ENCODE data around the gene MYOF. TPM values are rescaled to one million over a fixed set of nuclear protein-coding genes. Genes with fewer than 3 reads are reported as not detected.

The MYOF gene
- total and polyA plus RNA-seq, 10 of the 15 experiments (the other 5 are each of a cell fraction or from before 2014, with no cell fraction given), result 0.02 to 0.59 (median 0.17) TPM

DNA sequence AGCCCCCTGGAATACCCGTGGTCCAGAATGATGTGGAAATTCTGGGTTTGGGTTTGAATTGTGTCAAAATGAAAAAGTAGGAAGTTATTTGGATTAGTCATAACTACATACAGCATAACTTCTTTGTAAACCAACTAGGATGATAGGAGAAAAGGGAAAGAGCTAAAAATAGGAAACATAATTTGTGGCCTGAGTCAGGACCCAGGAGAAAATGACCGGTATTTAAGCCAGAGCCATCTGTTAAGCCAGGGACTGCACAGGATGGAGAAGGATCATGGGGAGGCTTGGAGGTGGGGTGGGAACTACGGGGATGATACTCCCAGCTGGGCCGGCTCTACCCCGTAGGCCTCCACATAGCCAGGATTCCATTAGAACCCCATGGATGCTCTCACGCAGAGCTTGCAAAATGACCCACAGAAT is 98.6 kb downstream of the MYOF start:
- no peaks in the 10 kb centered on the region; the same call in 1 of the 2 replicates for H3K4me1 ChIP-seq (ENCODE audit: control insufficient read depth, insufficient read depth, low read length)
- RAD21 ChIA-PET (ENCODE audit: unreplicated experiment), result interaction anchor here (1.3 kb wide), 1 partner anchor 98 kb away, joined by 4 read pairs; the partner anchor contains the start of gene MYOF
- no peaks in the 10 kb centered on the region for H3K36me3 ChIP-seq (ENCODE audit: control insufficient read depth in 2 of 2, insufficient read depth in 2 of 2, low read length in 1 of 2)
- CTCF ChIA-PET, result interaction anchor here (0.6 to 1.2 kb wide), 2 partner anchors 98 to 176 kb away, joined by 3 to 5 read pairs; partner anchors contain the start of gene MYOF
- FAIRE-seq (no peak), DNase-seq (ENCODE audit: low read depth, low spot score) (no peak), ATAC-seq (no peak)
- no peaks in the 10 kb centered on the region for H3K79me2 ChIP-seq (ENCODE audit: control insufficient read depth, insufficient read depth, low read length)
- H3K9me3 ChIP-seq (replicated peaks; ENCODE audit: control insufficient read depth, insufficient read depth, low read length), result no peaks in the 10 kb centered on the region
- intact Hi-C loops (cut with micrococcal nuclease; ENCODE audit: unreplicated experiment), result no loop called here
- H3K27ac ChIP-seq (ENCODE audit: control insufficient read depth, insufficient read depth), result no peak overlapping the region
- SMC1A ChIA-PET (ENCODE audit: uncharacterized antibody, unreplicated experiment), result interaction anchor here (1.0 kb wide), 1 partner anchor 13 kb away, joined by 3 read pairs; no protein-coding TSS in a partner anchor
- POLR2A ChIA-PET, result no interaction called here
- in situ Hi-C loops (cut with MboI), result no loop called here
- no peaks in the 10 kb centered on the region; a peak in 1 of 4 replicates for H3K27me3 ChIP-seq (replicated peaks in 1 of 2; ENCODE audit: control insufficient read depth in 2 of 2, insufficient read depth in 2 of 2, low read length in 1 of 2)
- no peaks in the 10 kb centered on the region for H4K20me1 ChIP-seq (ENCODE audit: control insufficient read depth, insufficient read depth)
- no TSS peak for BruUV-seq (replicated peaks)
- whole genome bisulfite sequencing (ENCODE audit: insufficient coverage, insufficient replicate concordance, low lambda C conversion rate, missing lambda C conversion rate), result 62% methylated on average over 6 of the region's 6 CpGs
- H2AFZ ChIP-seq (ENCODE audit: control insufficient read depth, low read depth, low read length), result no peak overlapping the region
- no peak overlapping the region for H3K9ac ChIP-seq (ENCODE audit: control insufficient read depth, insufficient read depth, low read length)
- H3K4me2 ChIP-seq (ENCODE audit: control insufficient read depth, insufficient read depth), result no peak overlapping the region
- H3K4me3 ChIP-seq, result no peak overlapping the region
- no peak for TF ChIP-seq RAD21 (IDR thresholded peaks at IDR 0.05; ENCODE audit: insufficient read depth, low read depth, low read length)
- no peak for TF ChIP-seq MEF2A (IDR thresholded peaks at IDR 0.05; ENCODE audit: insufficient read depth, low read depth, low read length)
- no peak for TF ChIP-seq SMAD1 (IDR thresholded peaks at IDR 0.05; ENCODE audit: low read depth, partially characterized antibody)
- TF ChIP-seq, protein P1, sequence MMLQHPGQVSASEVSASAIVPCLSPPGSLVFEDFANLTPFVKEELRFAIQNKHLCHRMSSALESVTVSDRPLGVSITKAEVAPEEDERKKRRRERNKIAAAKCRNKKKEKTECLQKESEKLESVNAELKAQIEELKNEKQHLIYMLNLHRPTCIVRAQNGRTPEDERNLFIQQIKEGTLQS (IDR thresholded peaks at IDR 0.05; ENCODE audit: borderline replicate concordance, extremely low read depth, low read depth, low read length), result no peak
- TF ChIP-seq, protein P2, sequence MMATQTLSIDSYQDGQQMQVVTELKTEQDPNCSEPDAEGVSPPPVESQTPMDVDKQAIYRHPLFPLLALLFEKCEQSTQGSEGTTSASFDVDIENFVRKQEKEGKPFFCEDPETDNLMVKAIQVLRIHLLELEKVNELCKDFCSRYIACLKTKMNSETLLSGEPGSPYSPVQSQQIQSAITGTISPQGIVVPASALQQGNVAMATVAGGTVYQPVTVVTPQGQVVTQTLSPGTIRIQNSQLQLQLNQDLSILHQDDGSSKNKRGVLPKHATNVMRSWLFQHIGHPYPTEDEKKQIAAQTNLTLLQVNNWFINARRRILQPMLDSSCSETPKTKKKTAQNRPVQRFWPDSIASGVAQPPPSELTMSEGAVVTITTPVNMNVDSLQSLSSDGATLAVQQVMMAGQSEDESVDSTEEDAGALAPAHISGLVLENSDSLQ (IDR thresholded peaks at IDR 0.05), result no peak
- no peak for TF ChIP-seq SMAD5 (IDR thresholded peaks at IDR 0.05; ENCODE audit: low read depth)
- TF ChIP-seq CREB1 (IDR thresholded peaks at IDR 0.05; ENCODE audit: low read depth), result no peak
- TF ChIP-seq, protein P3, sequence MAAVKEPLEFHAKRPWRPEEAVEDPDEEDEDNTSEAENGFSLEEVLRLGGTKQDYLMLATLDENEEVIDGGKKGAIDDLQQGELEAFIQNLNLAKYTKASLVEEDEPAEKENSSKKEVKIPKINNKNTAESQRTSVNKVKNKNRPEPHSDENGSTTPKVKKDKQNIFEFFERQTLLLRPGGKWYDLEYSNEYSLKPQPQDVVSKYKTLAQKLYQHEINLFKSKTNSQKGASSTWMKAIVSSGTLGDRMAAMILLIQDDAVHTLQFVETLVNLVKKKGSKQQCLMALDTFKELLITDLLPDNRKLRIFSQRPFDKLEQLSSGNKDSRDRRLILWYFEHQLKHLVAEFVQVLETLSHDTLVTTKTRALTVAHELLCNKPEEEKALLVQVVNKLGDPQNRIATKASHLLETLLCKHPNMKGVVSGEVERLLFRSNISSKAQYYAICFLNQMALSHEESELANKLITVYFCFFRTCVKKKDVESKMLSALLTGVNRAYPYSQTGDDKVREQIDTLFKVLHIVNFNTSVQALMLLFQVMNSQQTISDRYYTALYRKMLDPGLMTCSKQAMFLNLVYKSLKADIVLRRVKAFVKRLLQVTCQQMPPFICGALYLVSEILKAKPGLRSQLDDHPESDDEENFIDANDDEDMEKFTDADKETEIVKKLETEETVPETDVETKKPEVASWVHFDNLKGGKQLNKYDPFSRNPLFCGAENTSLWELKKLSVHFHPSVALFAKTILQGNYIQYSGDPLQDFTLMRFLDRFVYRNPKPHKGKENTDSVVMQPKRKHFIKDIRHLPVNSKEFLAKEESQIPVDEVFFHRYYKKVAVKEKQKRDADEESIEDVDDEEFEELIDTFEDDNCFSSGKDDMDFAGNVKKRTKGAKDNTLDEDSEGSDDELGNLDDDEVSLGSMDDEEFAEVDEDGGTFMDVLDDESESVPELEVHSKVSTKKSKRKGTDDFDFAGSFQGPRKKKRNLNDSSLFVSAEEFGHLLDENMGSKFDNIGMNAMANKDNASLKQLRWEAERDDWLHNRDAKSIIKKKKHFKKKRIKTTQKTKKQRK (IDR thresholded peaks at IDR 0.05; ENCODE audit: low read depth, low read length), result no peak
- no peak for TF ChIP-seq PAX5 (IDR thresholded peaks at IDR 0.05; ENCODE audit: borderline replicate concordance, low read depth, low read length)
- no peak for TF ChIP-seq NFYA (IDR thresholded peaks at IDR 0.05; ENCODE audit: borderline replicate concordance, low read depth, low read length)
- TF ChIP-seq, protein P4, sequence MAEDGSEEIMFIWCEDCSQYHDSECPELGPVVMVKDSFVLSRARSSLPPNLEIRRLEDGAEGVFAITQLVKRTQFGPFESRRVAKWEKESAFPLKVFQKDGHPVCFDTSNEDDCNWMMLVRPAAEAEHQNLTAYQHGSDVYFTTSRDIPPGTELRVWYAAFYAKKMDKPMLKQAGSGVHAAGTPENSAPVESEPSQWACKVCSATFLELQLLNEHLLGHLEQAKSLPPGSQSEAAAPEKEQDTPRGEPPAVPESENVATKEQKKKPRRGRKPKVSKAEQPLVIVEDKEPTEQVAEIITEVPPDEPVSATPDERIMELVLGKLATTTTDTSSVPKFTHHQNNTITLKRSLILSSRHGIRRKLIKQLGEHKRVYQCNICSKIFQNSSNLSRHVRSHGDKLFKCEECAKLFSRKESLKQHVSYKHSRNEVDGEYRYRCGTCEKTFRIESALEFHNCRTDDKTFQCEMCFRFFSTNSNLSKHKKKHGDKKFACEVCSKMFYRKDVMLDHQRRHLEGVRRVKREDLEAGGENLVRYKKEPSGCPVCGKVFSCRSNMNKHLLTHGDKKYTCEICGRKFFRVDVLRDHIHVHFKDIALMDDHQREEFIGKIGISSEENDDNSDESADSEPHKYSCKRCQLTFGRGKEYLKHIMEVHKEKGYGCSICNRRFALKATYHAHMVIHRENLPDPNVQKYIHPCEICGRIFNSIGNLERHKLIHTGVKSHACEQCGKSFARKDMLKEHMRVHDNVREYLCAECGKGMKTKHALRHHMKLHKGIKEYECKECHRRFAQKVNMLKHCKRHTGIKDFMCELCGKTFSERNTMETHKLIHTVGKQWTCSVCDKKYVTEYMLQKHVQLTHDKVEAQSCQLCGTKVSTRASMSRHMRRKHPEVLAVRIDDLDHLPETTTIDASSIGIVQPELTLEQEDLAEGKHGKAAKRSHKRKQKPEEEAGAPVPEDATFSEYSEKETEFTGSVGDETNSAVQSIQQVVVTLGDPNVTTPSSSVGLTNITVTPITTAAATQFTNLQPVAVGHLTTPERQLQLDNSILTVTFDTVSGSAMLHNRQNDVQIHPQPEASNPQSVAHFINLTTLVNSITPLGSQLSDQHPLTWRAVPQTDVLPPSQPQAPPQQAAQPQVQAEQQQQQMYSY (CRISPR knock-in tag; IDR thresholded peaks at IDR 0.05), result no peak
- TF ChIP-seq, protein P5, sequence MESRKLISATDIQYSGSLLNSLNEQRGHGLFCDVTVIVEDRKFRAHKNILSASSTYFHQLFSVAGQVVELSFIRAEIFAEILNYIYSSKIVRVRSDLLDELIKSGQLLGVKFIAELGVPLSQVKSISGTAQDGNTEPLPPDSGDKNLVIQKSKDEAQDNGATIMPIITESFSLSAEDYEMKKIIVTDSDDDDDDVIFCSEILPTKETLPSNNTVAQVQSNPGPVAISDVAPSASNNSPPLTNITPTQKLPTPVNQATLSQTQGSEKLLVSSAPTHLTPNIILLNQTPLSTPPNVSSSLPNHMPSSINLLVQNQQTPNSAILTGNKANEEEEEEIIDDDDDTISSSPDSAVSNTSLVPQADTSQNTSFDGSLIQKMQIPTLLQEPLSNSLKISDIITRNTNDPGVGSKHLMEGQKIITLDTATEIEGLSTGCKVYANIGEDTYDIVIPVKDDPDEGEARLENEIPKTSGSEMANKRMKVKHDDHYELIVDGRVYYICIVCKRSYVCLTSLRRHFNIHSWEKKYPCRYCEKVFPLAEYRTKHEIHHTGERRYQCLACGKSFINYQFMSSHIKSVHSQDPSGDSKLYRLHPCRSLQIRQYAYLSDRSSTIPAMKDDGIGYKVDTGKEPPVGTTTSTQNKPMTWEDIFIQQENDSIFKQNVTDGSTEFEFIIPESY (IDR thresholded peaks at IDR 0.05), result no peak
- no peak for TF ChIP-seq JUNB (IDR thresholded peaks at IDR 0.05)
- no peak for TF ChIP-seq TARDBP (IDR thresholded peaks at IDR 0.05; ENCODE audit: borderline replicate concordance)

Data from GM12878 (cell line).